Panc1 (cell line): ENCODE measurements around the gene B3GNT4. TPM values are rescaled to one million over a fixed set of nuclear protein-coding genes. Genes with fewer than 3 reads are reported as not detected.

ENCODE experiments used
- ATAC-seq: fragments of 200-7000 bp; cut with Tn5 transposase; 2 replicates; pipeline ENCODE4 v1.9.1; 2020; ENCODE audit warnings: mild to moderate bottlenecking, moderate library complexity
- Bru-seq: library from RNA; stranded (reverse); fragments of 400-500 nt; gene quantifications from one replicate; lab custom pipeline; 2021; lab: Mats Ljungman, UMichigan
- BruChase-seq, 2 experiments: library from RNA; stranded (reverse); fragments of 400-500 nt; gene quantifications; one replicate each; lab custom pipeline; 2021; lab: Mats Ljungman, UMichigan
- BruUV-seq: library from RNA; stranded (reverse); fragments of 400-500 nt; replicated peaks from 2 replicates; lab custom pipeline; 2021; lab: Mats Ljungman, UMichigan
- CTCF ChIA-PET: fragments of 300-600 bp; sonication (Branson Sonifier 250); formaldehyde crosslinking; loops from one replicate; lab custom pipeline; 2022; ENCODE audit warnings: antibody characterized with exemption; lab: Charles Lee
- POLR2A ChIA-PET: fragments of 300-600 bp; sonication (Branson Sonifier 250); formaldehyde crosslinking; loops from one replicate; lab custom pipeline; 2022; ENCODE audit warnings: antibody characterized with exemption; lab: Charles Lee
- DNase-seq: peaks from one replicate; pipeline ENCODE4 v3.0.0-alpha.2; 2010; ENCODE audit warnings: low read depth, low spot score
- H3K27ac ChIP-seq: 2 replicates; pipeline ENCODE4 v1.5.1; 2011; ENCODE audit warnings: mild to moderate bottlenecking, low read length, inconsistent platforms
- H3K27me3 ChIP-seq: fragments of 200-500 bp; sonication (Bioruptor generic); 2 replicates; pipeline ENCODE4 v1.6.0; 2014; ENCODE audit warnings: low read length, inconsistent platforms; ENCODE audit not compliant: control insufficient read depth, insufficient read depth
- H3K36me3 ChIP-seq: fragments of 200-500 bp; sonication (Bioruptor generic); 2 replicates; pipeline ENCODE4 v1.5.1; 2014; ENCODE audit warnings: inconsistent platforms, mild to moderate bottlenecking, low read length, moderate library complexity; ENCODE audit not compliant: control insufficient read depth, insufficient read depth
- H3K4me1 ChIP-seq: 2 replicates; pipeline ENCODE4 v1.5.1; 2011; ENCODE audit warnings: inconsistent platforms, mild to moderate bottlenecking, low read length, moderate library complexity; ENCODE audit not compliant: control insufficient read depth, insufficient read depth
- H3K4me3 ChIP-seq, 2 experiments: 2 replicates each; pipeline ENCODE4 v1.5.1; 2011 to 2012; ENCODE audit warnings: low read depth in 2 of 2, low read length in 2 of 2, mild to moderate bottlenecking in 2 of 2, inconsistent platforms in 1 of 2, moderate library complexity in 1 of 2
- H3K9me3 ChIP-seq: fragments of 200-500 bp; sonication (Bioruptor generic); 2 replicates; pipeline ENCODE4 v1.5.1; 2014; ENCODE audit warnings: low read depth, mild to moderate bottlenecking, inconsistent platforms, low read length, moderate library complexity; ENCODE audit not compliant: control insufficient read depth, insufficient read depth
- POLR2AphosphoS5 ChIP-seq: IDR thresholded peaks from 2 replicates; pipeline ENCODE4 v1.6.1; 2012; ENCODE audit warnings: mild to moderate bottlenecking, low read depth, low read length, moderate library complexity
- SIN3A ChIP-seq: IDR thresholded peaks from 2 replicates; pipeline ENCODE4 v1.6.1; 2012; ENCODE audit warnings: low read depth, mild to moderate bottlenecking, low read length, moderate library complexity, borderline replicate concordance; ENCODE audit not compliant: insufficient read depth
- TCF7L2 ChIP-seq: IDR thresholded peaks from 2 replicates; pipeline ENCODE4 v1.6.1; 2011; ENCODE audit warnings: mild to moderate bottlenecking, low read depth, low read length, inconsistent platforms
- in situ Hi-C: cut with HindIII; loops from 2 replicates; pipeline ENCODE4 v1.10.0; 2016; ENCODE audit warnings: low sequenced_read_pairs, low pct_unique_long_range_greater_than_20kb
- intact Hi-C: fragments of 100-400 bp; cut with micrococcal nuclease; formaldehyde crosslinking; loops from one replicate; pipeline ENCODE4 v1.10.0; 2022; ENCODE audit not compliant: unreplicated experiment
- long read RNA-seq: library from polyadenylated mRNA; unstranded; transcript quantifications from one replicate; pipeline ENCODE4 v2.0.0, GENCODE V29; 2021; ENCODE audit not compliant: unreplicated experiment
- polyA plus RNA-seq: library from polyadenylated mRNA; unstranded; fragments of >200 nt; gene quantifications from one replicate; pipeline ENCODE4 v1.2.1, GENCODE V29; 2012; ENCODE audit warnings: missing spikeins; ENCODE audit not compliant: insufficient read length
- total RNA-seq: library from RNA; stranded (reverse); gene quantifications from one replicate; pipeline ENCODE4 v1.2.1, GENCODE V29; 2021; ENCODE audit not compliant: unreplicated experiment
- TF ChIP-seq, protein P1 (sequence below), 2 experiments: IDR thresholded peaks; 2 replicates each; pipeline ENCODE4 v1.6.1; 2011 to 2012; ENCODE audit warnings: low read depth in 2 of 2, control low read depth in 1 of 2, low read length in 1 of 2, mild to moderate bottlenecking in 1 of 2, moderate library complexity in 1 of 2; ENCODE audit not compliant: insufficient read depth in 1 of 2
- TF ChIP-seq, protein P2 (sequence below): fragments of 450-650 bp; IDR thresholded peaks from 2 replicates; pipeline ENCODE4 v1.5.1; 2017; ENCODE audit warnings: mild to moderate bottlenecking

The B3GNT4 gene
- total RNA-seq (1.8 TPM), Bru-seq, nascent RNA (percentile 35 among the genes with signal in this experiment), BruChase-seq, experiment 1, labeled RNA remaining after a 2-hour chase (percentile 40 among the genes with signal in this experiment), BruChase-seq, experiment 2, labeled RNA remaining after a 6-hour chase (percentile 42 among the genes with signal in this experiment)
- 2.2 TPM for polyA plus RNA-seq
- long read RNA-seq, partial matches to known transcripts = 1 of 2 reads
- long read RNA-seq, other reads (novel, unspliced or antisense) = 0 of 2 reads

DNA sequence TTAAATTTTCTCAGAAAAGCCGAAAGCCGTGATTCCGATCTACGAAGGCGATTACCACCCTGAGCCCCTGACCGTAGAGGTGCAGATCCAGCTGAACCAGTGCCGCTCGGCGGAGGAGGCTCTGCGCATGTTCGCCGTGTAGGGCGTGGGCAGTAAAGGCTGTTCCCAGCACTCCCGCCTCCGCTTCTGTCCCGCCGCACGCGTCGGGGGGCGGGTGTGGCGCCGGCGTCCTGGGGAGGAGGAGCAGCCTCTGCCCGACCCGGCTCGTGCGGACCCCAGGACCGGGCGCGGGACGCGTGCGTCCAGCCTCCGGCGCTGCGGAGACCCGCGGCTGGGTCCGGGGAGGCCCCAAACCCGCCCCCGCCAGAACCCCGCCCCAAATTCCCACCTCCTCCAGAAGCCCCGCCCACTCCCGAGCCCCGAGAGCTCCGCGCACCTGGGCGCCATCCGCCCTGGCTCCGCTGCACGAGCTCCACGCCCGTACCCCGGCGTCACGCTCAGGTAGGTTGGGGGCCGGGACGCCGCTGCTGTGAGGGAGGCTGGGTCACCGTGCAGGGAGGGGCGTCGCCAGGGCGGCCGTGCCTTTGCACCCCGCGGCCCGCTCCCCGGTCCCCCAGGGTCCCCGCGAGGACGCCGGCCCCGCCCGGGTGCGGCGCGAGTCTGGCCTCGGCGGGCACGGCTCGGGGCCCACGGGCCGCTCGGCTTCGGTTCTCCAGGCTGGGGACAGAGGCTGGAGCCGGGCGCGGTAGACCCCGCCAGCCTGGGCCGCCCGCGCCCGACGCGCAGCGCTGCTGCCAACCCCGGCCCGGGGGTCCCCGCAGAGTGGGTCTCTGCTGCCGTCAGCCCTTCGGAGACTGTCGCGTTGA is at the start of gene B3GNT4:
Gene B3GNT4 (plus strand): TSS at position 409 of the 866 bp plus-strand sequence. CDS start 910 bp downstream, outside the sequence.
- no peaks in the 10 kb centered on the region for H3K9me3 ChIP-seq
- intact Hi-C loops = no loop called here
- POLR2A ChIA-PET = interaction anchor here (0.7 kb wide), 1 partner anchor 23 kb away, joined by 5 read pairs; no protein-coding TSS in a partner anchor

DNA sequence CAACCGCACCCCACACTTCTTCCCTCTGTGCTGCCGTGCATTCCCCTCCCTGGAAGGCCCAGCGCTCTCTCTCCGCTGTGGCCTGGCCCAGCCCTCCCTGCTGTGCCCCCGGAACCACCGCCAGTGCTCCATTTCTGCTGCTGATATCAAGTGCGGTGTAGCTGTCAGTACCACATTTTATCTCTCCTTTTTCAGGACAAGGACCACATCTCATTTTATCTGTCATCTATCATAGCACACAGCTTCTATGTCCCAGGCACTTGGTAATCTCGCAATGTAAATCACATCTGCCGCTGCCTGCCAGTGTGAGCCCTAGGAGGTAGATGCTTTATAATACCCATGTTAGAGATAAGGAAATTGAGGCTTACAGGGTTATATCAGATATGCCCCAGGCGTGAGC is 47.8 kb upstream of the B3GNT4 start:
- no peaks in the 10 kb centered on the region for H3K4me1 ChIP-seq
- H3K4me3 ChIP-seq = no peak overlapping the region
- H3K9me3 ChIP-seq = no peaks in the 10 kb centered on the region
- no peaks in the 10 kb centered on the region for H3K36me3 ChIP-seq
- no TSS peak for BruUV-seq
- no peak for TF ChIP-seq SIN3A
- CTCF ChIA-PET = no interaction called here
- H3K27me3 ChIP-seq = no peaks in the 10 kb centered on the region
- DNase-seq = no peak
- in situ Hi-C loops (no loop called here), intact Hi-C loops (no loop called here)
- no peak overlapping the region for H3K27ac ChIP-seq
- ATAC-seq = no peak
- POLR2A ChIA-PET = interaction anchor here (0.7 kb wide), 1 partner anchor 140 kb away, joined by 7 read pairs; no protein-coding TSS in a partner anchor

More for the DNA sequence above, at the start of gene B3GNT4:
- no peak for TF ChIP-seq TCF7L2
- TF ChIP-seq, protein P1, sequence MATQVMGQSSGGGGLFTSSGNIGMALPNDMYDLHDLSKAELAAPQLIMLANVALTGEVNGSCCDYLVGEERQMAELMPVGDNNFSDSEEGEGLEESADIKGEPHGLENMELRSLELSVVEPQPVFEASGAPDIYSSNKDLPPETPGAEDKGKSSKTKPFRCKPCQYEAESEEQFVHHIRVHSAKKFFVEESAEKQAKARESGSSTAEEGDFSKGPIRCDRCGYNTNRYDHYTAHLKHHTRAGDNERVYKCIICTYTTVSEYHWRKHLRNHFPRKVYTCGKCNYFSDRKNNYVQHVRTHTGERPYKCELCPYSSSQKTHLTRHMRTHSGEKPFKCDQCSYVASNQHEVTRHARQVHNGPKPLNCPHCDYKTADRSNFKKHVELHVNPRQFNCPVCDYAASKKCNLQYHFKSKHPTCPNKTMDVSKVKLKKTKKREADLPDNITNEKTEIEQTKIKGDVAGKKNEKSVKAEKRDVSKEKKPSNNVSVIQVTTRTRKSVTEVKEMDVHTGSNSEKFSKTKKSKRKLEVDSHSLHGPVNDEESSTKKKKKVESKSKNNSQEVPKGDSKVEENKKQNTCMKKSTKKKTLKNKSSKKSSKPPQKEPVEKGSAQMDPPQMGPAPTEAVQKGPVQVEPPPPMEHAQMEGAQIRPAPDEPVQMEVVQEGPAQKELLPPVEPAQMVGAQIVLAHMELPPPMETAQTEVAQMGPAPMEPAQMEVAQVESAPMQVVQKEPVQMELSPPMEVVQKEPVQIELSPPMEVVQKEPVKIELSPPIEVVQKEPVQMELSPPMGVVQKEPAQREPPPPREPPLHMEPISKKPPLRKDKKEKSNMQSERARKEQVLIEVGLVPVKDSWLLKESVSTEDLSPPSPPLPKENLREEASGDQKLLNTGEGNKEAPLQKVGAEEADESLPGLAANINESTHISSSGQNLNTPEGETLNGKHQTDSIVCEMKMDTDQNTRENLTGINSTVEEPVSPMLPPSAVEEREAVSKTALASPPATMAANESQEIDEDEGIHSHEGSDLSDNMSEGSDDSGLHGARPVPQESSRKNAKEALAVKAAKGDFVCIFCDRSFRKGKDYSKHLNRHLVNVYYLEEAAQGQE (IDR thresholded peaks at IDR 0.05; ENCODE audit: insufficient read depth in 1 of 2, low read depth in 2 of 2, low read length in 1 of 2) = no peak
- TF ChIP-seq SIN3A = no peak
- TF ChIP-seq POLR2AphosphoS5 = no peak
- peaks cover 16% of the 10 kb centered on the region for H3K4me1 ChIP-seq
- H3K36me3 ChIP-seq = peaks cover 4% of the 10 kb centered on the region
- in situ Hi-C loops = no loop called here
- DNase-seq (no peak), ATAC-seq (peak; percentile 89)
- H3K27ac ChIP-seq = peak within 1 kb of the TSS; percentile 83
- no TSS peak for BruUV-seq
- CTCF ChIA-PET = interaction anchor here (0.6 kb wide), 1 partner anchor 330 kb away, joined by 7 read pairs; no protein-coding TSS in a partner anchor
- peak within 1 kb of the TSS; percentile 56 to 76 for H3K4me3 ChIP-seq
- H3K27me3 ChIP-seq = no peaks in the 10 kb centered on the region

DNA sequence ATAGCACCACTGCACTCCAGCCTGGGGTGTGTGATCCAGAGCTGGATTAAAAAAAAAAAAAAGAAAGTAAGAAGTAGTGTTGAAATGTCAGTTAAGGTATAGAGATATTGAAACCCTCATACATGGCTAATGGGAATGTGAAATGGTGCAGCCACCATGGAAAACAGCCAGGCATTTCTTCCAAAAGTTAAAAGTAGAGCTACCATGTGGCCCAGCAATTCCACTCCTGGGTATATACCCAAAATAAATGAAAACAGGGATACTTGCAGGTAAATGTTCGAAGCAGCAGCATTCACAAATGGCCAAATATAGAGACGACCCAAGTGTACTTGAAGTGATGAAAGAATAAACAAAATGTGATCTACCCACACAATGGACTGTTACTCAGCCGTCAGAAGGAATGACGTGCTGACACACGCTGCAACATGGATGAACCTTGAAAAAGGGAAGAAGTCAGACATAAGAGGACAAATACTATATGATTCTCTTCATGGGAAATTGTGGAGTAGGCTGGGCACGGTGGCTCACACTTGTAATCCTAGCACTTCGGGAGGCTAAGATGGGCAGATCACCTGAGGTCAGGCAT is 44.7 kb upstream of the B3GNT4 start:
- ChIA-PET POLR2A (interaction anchor here (0.6 kb wide), 1 partner anchor 355 kb away, joined by 10 read pairs; no protein-coding TSS in a partner anchor), CTCF (no interaction called here)
- no peak overlapping the region for H3K27ac ChIP-seq
- intact Hi-C loops (no loop called here), in situ Hi-C loops (no loop called here)
- BruUV-seq = TSS peak; percentile 58
- H3K9me3 ChIP-seq = no peaks in the 10 kb centered on the region
- TF ChIP-seq, protein P1 (IDR thresholded peaks at IDR 0.05; ENCODE audit: insufficient read depth in 1 of 2, low read depth in 2 of 2, low read length in 1 of 2) = no peak
- no peak for TF ChIP-seq TCF7L2
- TF ChIP-seq, protein P2, sequence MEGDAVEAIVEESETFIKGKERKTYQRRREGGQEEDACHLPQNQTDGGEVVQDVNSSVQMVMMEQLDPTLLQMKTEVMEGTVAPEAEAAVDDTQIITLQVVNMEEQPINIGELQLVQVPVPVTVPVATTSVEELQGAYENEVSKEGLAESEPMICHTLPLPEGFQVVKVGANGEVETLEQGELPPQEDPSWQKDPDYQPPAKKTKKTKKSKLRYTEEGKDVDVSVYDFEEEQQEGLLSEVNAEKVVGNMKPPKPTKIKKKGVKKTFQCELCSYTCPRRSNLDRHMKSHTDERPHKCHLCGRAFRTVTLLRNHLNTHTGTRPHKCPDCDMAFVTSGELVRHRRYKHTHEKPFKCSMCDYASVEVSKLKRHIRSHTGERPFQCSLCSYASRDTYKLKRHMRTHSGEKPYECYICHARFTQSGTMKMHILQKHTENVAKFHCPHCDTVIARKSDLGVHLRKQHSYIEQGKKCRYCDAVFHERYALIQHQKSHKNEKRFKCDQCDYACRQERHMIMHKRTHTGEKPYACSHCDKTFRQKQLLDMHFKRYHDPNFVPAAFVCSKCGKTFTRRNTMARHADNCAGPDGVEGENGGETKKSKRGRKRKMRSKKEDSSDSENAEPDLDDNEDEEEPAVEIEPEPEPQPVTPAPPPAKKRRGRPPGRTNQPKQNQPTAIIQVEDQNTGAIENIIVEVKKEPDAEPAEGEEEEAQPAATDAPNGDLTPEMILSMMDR = no peak
- no peaks in the 10 kb centered on the region for H3K4me1 ChIP-seq
- no peak overlapping the region for H3K4me3 ChIP-seq
- no peaks in the 10 kb centered on the region for H3K27me3 ChIP-seq
- ATAC-seq (no peak), DNase-seq (no peak)
- H3K36me3 ChIP-seq = no peaks in the 10 kb centered on the region
